Measurements from ENCODE around the gene ZBTB16. TPM values are rescaled to one million over a fixed set of nuclear protein-coding genes. Genes with fewer than 3 reads are reported as not detected.

Gene ZBTB16
- total and polyA plus RNA-seq, 2 of the 4 experiments (the other 2 are of a cell fraction): not detected

- Histone ChIP-seq H2BK15ac (ENCODE audit: low read depth, low read length) (no peak overlapping the region), H3K4me1 (ENCODE audit: control insufficient read depth, insufficient read depth, low read length) (peaks cover 8% of the 10 kb centered on the region; the same call in 1 of the 2 replicates), H3K9me3 (ENCODE audit: control insufficient read depth, insufficient read depth, low read length) (no peaks in the 10 kb centered on the region), H3K27me3 (ENCODE audit: control insufficient read depth, insufficient read depth, low read length) (peaks cover 68% of the 10 kb centered on the region), H2BK5ac (ENCODE audit: low read depth, low read length, poor library complexity, severe bottlenecking) (no peak overlapping the region), H2BK20ac (ENCODE audit: low read depth, low read length) (no peak overlapping the region), H4K91ac (ENCODE audit: insufficient read depth, low read depth, low read length) (no peak overlapping the region), H2AFZ (replicated peaks; ENCODE audit: low read length, poor library complexity) (no peak overlapping the region), H3K79me1 (ENCODE audit: low read depth in 1 of 2, low read length in 2 of 2) (no peaks in the 10 kb centered on the region), H3K23ac (ENCODE audit: low read depth, low read length) (no peak overlapping the region), H3K27ac (ENCODE audit: insufficient read depth, low read length) (no peak overlapping the region), H3K56ac (ENCODE audit: extremely low read depth, insufficient read depth, low read length) (no peak overlapping the region), H3K9ac (ENCODE audit: low read depth, low read length) (no peak overlapping the region), H3K9me1 (ENCODE audit: insufficient read depth, low read length) (peaks cover 3% of the 10 kb centered on the region; the same call in 1 of the 2 replicates), H2AK5ac (ENCODE audit: low read depth, low read length) (no peak overlapping the region), H3K4me3 (ENCODE audit: insufficient read depth, low read depth, low read length) (no peak overlapping the region), H4K5ac (ENCODE audit: low read depth, low read length) (no peak overlapping the region), H3K18ac (ENCODE audit: low read depth, low read length) (no peak overlapping the region), H2BK120ac (ENCODE audit: low read depth, low read length) (no peak overlapping the region), H3K4ac (ENCODE audit: low read depth, low read length) (no peak overlapping the region), H4K8ac (ENCODE audit: low read depth in 2 of 2, low read length in 2 of 2) (no peak overlapping the region), H3K14ac (replicated peaks; ENCODE audit: low read depth, low read length) (no peak overlapping the region), H3K4me2 (ENCODE audit: low read depth, low read length) (no peak overlapping the region), H4K20me1 (ENCODE audit: insufficient read depth, low read length) (peaks cover 3% of the 10 kb centered on the region; the same call in 1 of the 2 replicates), H3K36me3 (ENCODE audit: control insufficient read depth, insufficient read depth, low read length) (no peaks in the 10 kb centered on the region), H2AK9ac (replicated peaks; ENCODE audit: low read depth, low read length, poor library complexity) (no peak overlapping the region)
- POLR2A ChIA-PET (ENCODE audit: unreplicated experiment): interaction anchor here (0.6 kb wide), 1 partner anchor 39 kb away, joined by 3 read pairs; no protein-coding TSS in a partner anchor
- in situ Hi-C loops (cut with MboI; ENCODE audit: low sequenced_read_pairs) (no loop called here), dilution Hi-C loops (cut with HindIII; ENCODE audit: low sequenced_read_pairs, unreplicated experiment) (no loop called here), intact Hi-C loops (cut with micrococcal nuclease) (loop anchor here (10.0 kb wide), 1 partner anchor 292 kb away; the partner anchor contains the start of gene USP28)
- CTCF ChIA-PET: no interaction called here
- DNase-seq: peak; percentile 63
- no TSS peak for BruUV-seq (replicated peaks)
- peak; percentile 16 for ATAC-seq (ENCODE audit: low read depth)
- no peak for TF ChIP-seq RFX5 (IDR thresholded peaks at IDR 0.05; ENCODE audit: low read depth, low read length)
- no peak for TF ChIP-seq CHD1 (IDR thresholded peaks at IDR 0.05; ENCODE audit: low read depth, low read length)
- no peak for TF ChIP-seq MAFK (IDR thresholded peaks at IDR 0.05; ENCODE audit: low read depth, low read length)
- no peak for TF ChIP-seq MXI1 (IDR thresholded peaks at IDR 0.05; ENCODE audit: borderline replicate concordance, low read depth, low read length)
- TF ChIP-seq MAZ (IDR thresholded peaks at IDR 0.05; ENCODE audit: borderline replicate concordance, low read depth, low read length): no peak
- TF ChIP-seq RAD21 (IDR thresholded peaks at IDR 0.05; ENCODE audit: low read length): no peak
- no peak for TF ChIP-seq CEBPB (IDR thresholded peaks at IDR 0.05; ENCODE audit: low read depth, low read length)
- TF ChIP-seq RCOR1 (IDR thresholded peaks at IDR 0.05; ENCODE audit: insufficient replicate concordance, low read length): no peak
- no peak for TF ChIP-seq NFE2L2 (IDR thresholded peaks at IDR 0.05; ENCODE audit: low read depth, low read length)
- no CpG with 5 or more reads among the region's 3 CpGs for WGBS, 2 experiments (ENCODE audit: extremely low coverage in 2 of 2, insufficient read length in 1 of 2)
Measured at GRCh38 chr11:114166897-114167323, 107.4 kb downstream of the ZBTB16 start.

All from IMR-90 (cell line).